ENCODE data around the gene RGPD4.

DNA sequence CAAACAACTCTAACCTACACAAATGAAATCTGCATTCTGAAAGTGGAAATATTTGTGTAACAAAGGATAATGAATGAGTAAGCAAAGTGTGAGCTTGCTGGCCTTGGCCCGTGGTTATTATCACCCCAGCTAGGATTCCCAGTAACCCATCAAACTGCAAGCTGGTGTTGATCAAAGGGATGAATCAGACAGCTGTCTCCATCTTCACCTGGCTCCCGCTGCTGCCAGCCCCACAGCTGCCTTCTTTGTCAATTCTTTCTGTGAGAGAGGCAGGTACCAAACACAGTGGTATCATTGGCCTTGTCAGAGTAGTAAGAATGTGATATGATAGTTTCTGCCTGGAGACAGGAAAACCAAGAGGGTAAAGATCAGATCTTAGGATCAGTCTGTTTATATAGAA lies 25.2 kb upstream of the RGPD4 start:
- TF ChIP-seq, protein P1, sequence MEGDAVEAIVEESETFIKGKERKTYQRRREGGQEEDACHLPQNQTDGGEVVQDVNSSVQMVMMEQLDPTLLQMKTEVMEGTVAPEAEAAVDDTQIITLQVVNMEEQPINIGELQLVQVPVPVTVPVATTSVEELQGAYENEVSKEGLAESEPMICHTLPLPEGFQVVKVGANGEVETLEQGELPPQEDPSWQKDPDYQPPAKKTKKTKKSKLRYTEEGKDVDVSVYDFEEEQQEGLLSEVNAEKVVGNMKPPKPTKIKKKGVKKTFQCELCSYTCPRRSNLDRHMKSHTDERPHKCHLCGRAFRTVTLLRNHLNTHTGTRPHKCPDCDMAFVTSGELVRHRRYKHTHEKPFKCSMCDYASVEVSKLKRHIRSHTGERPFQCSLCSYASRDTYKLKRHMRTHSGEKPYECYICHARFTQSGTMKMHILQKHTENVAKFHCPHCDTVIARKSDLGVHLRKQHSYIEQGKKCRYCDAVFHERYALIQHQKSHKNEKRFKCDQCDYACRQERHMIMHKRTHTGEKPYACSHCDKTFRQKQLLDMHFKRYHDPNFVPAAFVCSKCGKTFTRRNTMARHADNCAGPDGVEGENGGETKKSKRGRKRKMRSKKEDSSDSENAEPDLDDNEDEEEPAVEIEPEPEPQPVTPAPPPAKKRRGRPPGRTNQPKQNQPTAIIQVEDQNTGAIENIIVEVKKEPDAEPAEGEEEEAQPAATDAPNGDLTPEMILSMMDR (IDR thresholded peaks at IDR 0.05; ENCODE audit: insufficient read depth, low read depth, low read length) = no peak
- TF ChIP-seq EZH2 (IDR thresholded peaks at IDR 0.05; ENCODE audit: insufficient read depth, low read length) = no peak

Data from astrocyte (in vitro differentiated cells and primary cell).